Tibial nerve (tissue), 4 donors: Measurements from ENCODE around the gene TRAF3IP3.

Experiments used
- EP300 ChIP-seq, 2 donors: sonication (generic); formaldehyde crosslinking; IDR thresholded peaks; one replicate each; pipeline ENCODE4 v1.6.1; 2017; ENCODE audit warnings: antibody characterized with exemption in 2 of 2, mild to moderate bottlenecking in 1 of 2
- POLR2A ChIP-seq, 2 donors: fragments of 450-650 bp; IDR thresholded peaks; one replicate each; pipeline ENCODE4 v1.6.1; 2017; ENCODE audit warnings: antibody characterized with exemption in 2 of 2, mild to moderate bottlenecking in 2 of 2, moderate library complexity in 2 of 2
- TF ChIP-seq, protein P1 (sequence below), 5 experiments: fragments of 200-600 bp in 3 of 5; fragments of 450-650 bp in 2 of 5; sonication (generic) in 3 of 5; IDR thresholded peaks; one replicate each; pipeline ENCODE4 v1.5.1; 2016 to 2019; ENCODE audit warnings: antibody characterized with exemption in 5 of 5, mild to moderate bottlenecking in 3 of 5, moderate library complexity in 2 of 5

DNA sequence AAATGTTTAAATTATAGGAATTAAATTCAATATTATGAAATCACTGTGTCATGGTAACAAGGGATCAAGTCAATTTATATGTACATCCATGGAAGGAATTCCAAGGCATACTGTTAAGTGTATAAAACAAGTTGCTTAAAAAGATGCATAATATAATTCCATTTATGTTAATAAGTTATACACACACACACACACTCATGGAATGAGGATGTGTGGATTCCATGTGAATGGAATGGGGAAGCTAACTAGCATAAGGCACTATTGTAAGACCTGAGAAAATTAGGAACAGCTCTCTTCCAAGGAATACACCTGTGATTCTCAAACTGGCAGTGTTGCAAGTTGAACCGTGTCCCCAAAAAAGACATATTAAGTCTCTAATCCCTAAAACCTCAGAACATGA lies 17.6 kb upstream of the TRAF3IP3 start:
- TF ChIP-seq, protein P1, sequence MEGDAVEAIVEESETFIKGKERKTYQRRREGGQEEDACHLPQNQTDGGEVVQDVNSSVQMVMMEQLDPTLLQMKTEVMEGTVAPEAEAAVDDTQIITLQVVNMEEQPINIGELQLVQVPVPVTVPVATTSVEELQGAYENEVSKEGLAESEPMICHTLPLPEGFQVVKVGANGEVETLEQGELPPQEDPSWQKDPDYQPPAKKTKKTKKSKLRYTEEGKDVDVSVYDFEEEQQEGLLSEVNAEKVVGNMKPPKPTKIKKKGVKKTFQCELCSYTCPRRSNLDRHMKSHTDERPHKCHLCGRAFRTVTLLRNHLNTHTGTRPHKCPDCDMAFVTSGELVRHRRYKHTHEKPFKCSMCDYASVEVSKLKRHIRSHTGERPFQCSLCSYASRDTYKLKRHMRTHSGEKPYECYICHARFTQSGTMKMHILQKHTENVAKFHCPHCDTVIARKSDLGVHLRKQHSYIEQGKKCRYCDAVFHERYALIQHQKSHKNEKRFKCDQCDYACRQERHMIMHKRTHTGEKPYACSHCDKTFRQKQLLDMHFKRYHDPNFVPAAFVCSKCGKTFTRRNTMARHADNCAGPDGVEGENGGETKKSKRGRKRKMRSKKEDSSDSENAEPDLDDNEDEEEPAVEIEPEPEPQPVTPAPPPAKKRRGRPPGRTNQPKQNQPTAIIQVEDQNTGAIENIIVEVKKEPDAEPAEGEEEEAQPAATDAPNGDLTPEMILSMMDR (IDR thresholded peaks at IDR 0.05), result no peak
- TF ChIP-seq POLR2A (IDR thresholded peaks at IDR 0.05), result no peak
- TF ChIP-seq EP300 (IDR thresholded peaks at IDR 0.05), result no peak
